Motor neuron (in vitro differentiated cells): ENCODE measurements around the gene FDX2. TPM values are rescaled to one million over a fixed set of nuclear protein-coding genes. Genes with fewer than 3 reads are reported as not detected.
A peak's percentile ranks its signal among the peaks of the same experiment; 100 is the strongest.

Experiments
- ATAC-seq, 8 experiments: fragments of 200-7000 bp; cut with Tn5 transposase; replicated peaks in 6 of 8; 2 replicates each; pipeline ENCODE4 v1.8.0; 2021; ENCODE audit warnings: mild to moderate bottlenecking in 8 of 8, moderate library complexity in 8 of 8
- H3K27ac ChIP-seq, 2 donors: fragments of 250-450 bp; sonication (Bioruptor Pico); 2 replicates each; pipeline ENCODE4 v1.9.0; 2021; ENCODE audit warnings: antibody characterized with exemption in 2 of 2, mild to moderate bottlenecking in 2 of 2, moderate library complexity in 1 of 2
- H3K4me1 ChIP-seq, 2 donors: fragments of 250-450 bp; sonication (Bioruptor Pico); replicated peaks in 1 of 2; 2 replicates each; pipeline ENCODE4 v1.6.1; 2021; ENCODE audit warnings: antibody characterized with exemption in 2 of 2, mild to moderate bottlenecking in 2 of 2, moderate library complexity in 1 of 2
- H3K4me3 ChIP-seq, 5 donors: fragments of 250-450 bp; sonication (Bioruptor Pico); 2 replicates each; pipeline ENCODE4 v1.9.0; 2021; ENCODE audit warnings: antibody characterized with exemption in 5 of 5, mild to moderate bottlenecking in 5 of 5, moderate library complexity in 4 of 5
- WGBS, 10 experiments: fragments of 450-650 bp; shearing (Covaris generic); methylation state at CpG; one replicate each; pipeline ENCODE4 v1.0.0; 2022; 5-methylcytosine and 5-hydroxymethylcytosine counted together
- in situ Hi-C, 9 experiments: fragments of 400-800 bp; cut with MboI; loops; one replicate each; pipeline ENCODE4 v1.15.0; 2021; ENCODE audit warnings: low sequenced_read_pairs in 9 of 9, low pct_unique_long_range_greater_than_20kb in 2 of 9; ENCODE audit not compliant: unreplicated experiment in 9 of 9
- total RNA-seq, 8 experiments: library from RNA; unstranded; fragments of 300-600 nt; gene quantifications; 2 replicates each; pipeline versions ENCODE4 v1.2.3 to v1.2.4, GENCODE V29; 2022

Gene FDX2
- total RNA-seq, 8 experiments from 2014 or later: 12.7 to 37.8 (median 18.8) TPM

GRCh38 chr19:10309423-10309822 lies 6.4 kb downstream of the FDX2 start, which contains the start of gene ZGLP1:
TSS of gene ZGLP1 (minus strand) at chr19:10309815.
- ATAC-seq: peak in 1 of 8 experiments; percentile 6
- in situ Hi-C loops: no loop called here
- Histone ChIP-seq H3K4me3 (no peak within 1 kb of the TSS), H3K27ac (no peak within 1 kb of the TSS), H3K4me1 (peaks cover 0 to 1% of the 10 kb centered on the region in 2 donors)
- 70 to 100% (median 100%) methylated on average over 1 to 3 of the region's 24 CpGs; no CpG with 5 or more reads in 7 of the 10 experiments for WGBS, 10 experiments

- no peak overlapping the region for H3K27ac ChIP-seq
- no peak for ATAC-seq
- in situ Hi-C loops: no loop called here
- WGBS, 10 experiments: 81 to 100% (median 92%) methylated on average over 1 to 5 of the region's 5 CpGs; no CpG with 5 or more reads in 5 of the 10 experiments
- H3K4me1 ChIP-seq: no peaks in the 10 kb centered on the region
- no peak overlapping the region for H3K4me3 ChIP-seq
Observed at GRCh38 chr19:10306327-10306726, 9.5 kb downstream of the FDX2 start.

GRCh38 chr19:10305139-10305806 lies 10.5 kb downstream of the FDX2 start:
- ATAC-seq: no peak
- H3K4me3 ChIP-seq: no peak overlapping the region
- H3K27ac ChIP-seq: no peak overlapping the region
- WGBS, 10 experiments: 60 to 100% (median 90%) methylated on average over 1 to 5 of the region's 17 CpGs; no CpG with 5 or more reads in 5 of the 10 experiments
- in situ Hi-C loops: no loop called here
- H3K4me1 ChIP-seq: no peaks in the 10 kb centered on the region

DNA sequence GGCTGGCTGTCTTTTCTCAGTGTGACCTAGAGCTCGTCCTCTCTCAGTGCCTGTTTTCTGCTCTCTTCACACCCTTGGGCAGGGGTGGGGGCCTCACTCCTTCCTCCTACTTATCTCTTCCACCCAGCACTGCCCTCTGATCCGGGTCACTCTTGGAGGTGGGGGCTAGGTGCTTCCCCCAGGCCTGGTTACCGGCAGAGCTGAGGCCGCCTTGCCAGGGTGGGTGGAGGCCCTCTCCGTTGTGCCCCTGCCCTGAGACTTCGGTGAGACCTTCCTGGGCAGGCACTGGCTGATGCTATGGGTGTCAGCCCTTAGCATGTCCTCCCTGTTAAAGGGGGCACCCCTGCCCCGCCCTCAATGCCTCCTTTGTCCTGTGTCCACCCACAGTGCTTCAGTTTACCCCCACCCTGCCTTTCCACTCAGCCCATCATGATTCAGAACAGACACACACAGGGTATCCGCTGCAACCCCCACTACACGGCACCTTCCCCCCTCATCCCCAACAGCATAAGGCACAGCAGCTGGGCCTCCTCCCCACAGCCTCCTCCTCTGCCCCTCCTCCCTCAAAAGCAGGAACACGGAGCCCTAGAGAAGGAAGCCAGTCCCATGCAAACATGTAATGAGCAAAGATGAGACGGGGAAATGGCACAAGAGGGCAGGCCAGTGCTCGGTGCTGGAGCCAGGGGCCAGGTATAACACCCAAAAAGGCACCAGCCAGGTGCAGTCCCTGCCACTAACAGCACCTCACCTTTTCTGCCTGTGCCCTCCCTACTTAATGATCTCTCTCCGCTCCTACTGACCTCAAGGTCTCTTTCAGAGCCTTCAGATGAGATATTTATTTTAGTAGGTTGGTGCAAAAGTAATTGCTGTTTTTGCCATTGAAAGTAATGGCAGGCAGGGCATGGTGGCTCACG lies 16.0 kb downstream of the FDX2 start:
- H3K27ac ChIP-seq: no peak overlapping the region
- no peak overlapping the region for H3K4me3 ChIP-seq
- in situ Hi-C loops: no loop called here
- H3K4me1 ChIP-seq: peaks cover 9 to 12% of the 10 kb centered on the region in 2 donors
- peak in 1 of 8 experiments; percentile 13 for ATAC-seq
- 20 to 79% (median 46%) methylated on average over 1 to 4 of the region's 14 CpGs; no CpG with 5 or more reads in 2 of the 10 experiments for WGBS, 10 experiments

- ATAC-seq: peak in 2 of 8 experiments; percentile 10 to 53
- WGBS, 10 experiments: 0% methylated on average over 2 to 4 of the region's 58 CpGs; no CpG with 5 or more reads in 7 of the 10 experiments
- Histone ChIP-seq H3K4me1 (peaks cover 9 to 12% of the 10 kb centered on the region in 2 donors), H3K27ac (no peak overlapping the region), H3K4me3 (peak overlapping the region in 3 of 5 donors; percentile 3 to 18 (median 14))
- in situ Hi-C loops: no loop called here
Observed at GRCh38 chr19:10295847-10296591, 19.8 kb downstream of the FDX2 start.

GRCh38 chr19:10295305-10295846 lies 20.4 kb downstream of the FDX2 start:
- WGBS, 10 experiments: 0 to 27% (median 8%) methylated on average over 1 to 5 of the region's 48 CpGs; no CpG with 5 or more reads in 5 of the 10 experiments
- Histone ChIP-seq H3K27ac (no peak overlapping the region), H3K4me1 (peaks cover 9 to 12% of the 10 kb centered on the region in 2 donors), H3K4me3 (peak overlapping the region in 2 of 5 donors; percentile 3 to 18)
- ATAC-seq: peak in 4 of 8 experiments; percentile 1 to 20 (median 8)
- in situ Hi-C loops: no loop called here

DNA sequence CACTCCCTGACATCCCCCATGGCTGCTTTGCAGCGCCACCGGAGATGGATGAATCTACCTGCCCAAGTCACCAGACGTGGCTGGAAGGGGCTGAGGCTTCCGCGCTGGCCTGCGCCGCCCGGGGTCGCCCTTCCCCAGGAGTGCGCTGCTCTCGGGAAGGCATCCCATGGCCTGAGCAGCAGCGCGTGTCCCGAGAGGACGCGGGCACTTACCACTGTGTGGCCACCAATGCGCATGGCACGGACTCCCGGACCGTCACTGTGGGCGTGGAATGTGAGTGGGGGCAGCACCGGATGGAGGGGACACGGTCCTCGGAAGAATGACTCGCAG lies 21.5 kb downstream of the FDX2 start:
- no peak overlapping the region for H3K4me3 ChIP-seq
- H3K27ac ChIP-seq: no peak overlapping the region
- H3K4me1 ChIP-seq: peaks cover 9 to 12% of the 10 kb centered on the region in 2 donors
- WGBS, 10 experiments: 42% methylated on average over 8 of the region's 25 CpGs; no CpG with 5 or more reads in 9 of the 10 experiments
- in situ Hi-C loops: no loop called here
- no peak for ATAC-seq

GRCh38 chr19:10293637-10294367 lies 22.0 kb downstream of the FDX2 start:
- no peak overlapping the region for H3K27ac ChIP-seq
- 0 to 45% (median 24%) methylated on average over 1 to 17 of the region's 49 CpGs; no CpG with 5 or more reads in 4 of the 10 experiments for WGBS, 10 experiments
- H3K4me3 ChIP-seq: peak overlapping the region in 1 of 5 donors; percentile 80
- ATAC-seq: no peak
- in situ Hi-C loops: no loop called here
- peaks cover 9 to 14% of the 10 kb centered on the region in 2 donors for H3K4me1 ChIP-seq

DNA sequence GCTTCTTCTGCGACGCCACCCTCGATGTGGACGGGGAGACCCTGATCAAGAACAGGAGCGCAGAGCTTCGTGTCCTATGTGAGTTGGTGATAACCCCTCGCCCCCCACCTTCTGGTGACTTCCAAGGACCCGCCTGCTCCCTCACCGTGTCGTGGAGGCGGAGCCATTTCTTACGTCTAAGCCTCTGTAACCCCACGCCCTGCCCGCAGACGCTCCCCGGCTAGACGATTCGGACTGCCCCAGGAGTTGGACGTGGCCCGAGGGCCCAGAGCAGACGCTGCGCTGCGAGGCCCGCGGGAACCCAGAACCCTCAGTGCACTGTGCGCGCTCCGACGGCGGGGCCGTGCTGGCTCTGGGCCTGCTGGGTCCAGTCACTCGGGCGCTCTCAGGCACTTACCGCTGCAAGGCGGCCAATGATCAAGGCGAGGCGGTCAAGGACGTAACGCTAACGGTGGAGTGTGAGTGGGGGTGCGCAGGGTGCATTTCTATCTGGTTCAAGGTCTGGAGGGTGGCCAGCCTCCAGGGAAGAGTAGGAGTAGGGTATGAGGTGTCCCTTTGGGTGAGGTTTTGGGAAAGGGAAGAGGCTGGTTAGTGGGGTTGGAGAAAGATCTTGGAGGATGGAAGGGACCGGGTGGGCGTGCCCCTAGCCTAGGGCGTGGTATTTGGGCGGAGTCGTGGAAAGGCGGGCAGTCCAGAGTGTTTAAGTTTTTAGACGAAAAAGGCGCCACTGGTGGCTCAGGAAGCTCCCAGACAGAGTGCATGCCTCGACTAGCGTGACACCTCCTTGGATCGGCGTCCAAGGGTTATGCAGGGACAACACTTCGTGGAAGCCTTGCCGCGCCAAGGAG lies 22.8 kb downstream of the FDX2 start:
- peaks cover 9 to 18% of the 10 kb centered on the region in 2 donors for H3K4me1 ChIP-seq
- peak overlapping the region in 1 of 2 donors; percentile 36 for H3K27ac ChIP-seq
- H3K4me3 ChIP-seq: peak overlapping the region; percentile 30 to 80 (median 42)
- WGBS, 10 experiments: 7 to 71% (median 17%) methylated on average over 4 to 21 of the region's 56 CpGs; no CpG with 5 or more reads in 3 of the 10 experiments
- in situ Hi-C loops: no loop called here
- no peak for ATAC-seq

- Histone ChIP-seq H3K4me1 (peaks cover 9 to 18% of the 10 kb centered on the region in 2 donors), H3K27ac (peak overlapping the region in 1 of 2 donors; percentile 36), H3K4me3 (peak overlapping the region; percentile 30 to 80 (median 42))
- in situ Hi-C loops: no loop called here
- WGBS, 10 experiments: 0% methylated on average over 6 of the region's 45 CpGs; no CpG with 5 or more reads in 9 of the 10 experiments
- peak in 7 of 8 experiments; percentile 3 to 61 (median 44) for ATAC-seq
Observed at GRCh38 chr19:10292206-10292788, 23.5 kb downstream of the FDX2 start.
